GM21515 (cell line): ENCODE results near the gene HBD.
A peak's percentile ranks its signal among the peaks of the same experiment; 100 is the strongest.
"Not testable (repeated sequence)": the region's sequence is repeated elsewhere in the genome, so short reads cannot be mapped to it uniquely, and the experiment has no call there.

ENCODE experiments used
- ATAC-seq: cut with Tn5 transposase; IDR thresholded peaks from one replicate; pipeline ENCODE4 v1.9.1; 2021; ENCODE audit not compliant: unreplicated experiment

HBD gene

GRCh38 chr11:5253440-5253839 lies 19.2 kb upstream of the HBD start:
- ATAC-seq = not testable (repeated sequence)

- no peak for ATAC-seq
Observed at GRCh38 chr11:5252919-5253265, 18.6 kb upstream of the HBD start.

GRCh38 chr11:5252192-5252918 lies 18.1 kb upstream of the HBD start:
- ATAC-seq = no peak

- ATAC-seq = no peak
Observed at GRCh38 chr11:5251746-5252145, 17.5 kb upstream of the HBD start.

- ATAC-seq = no peak
Observed at GRCh38 chr11:5250543-5251204, 16.4 kb upstream of the HBD start.

- ATAC-seq = not testable (repeated sequence)
Observed at GRCh38 chr11:5249807-5250396, 15.6 kb upstream of the HBD start, which contains the start of gene HBG1. Gene HBG1, minus strand, starts transcription at chr11:5249857. Its CDS starts 53 bp downstream, at chr11:5249804.

GRCh38 chr11:5248498-5248897 lies 14.2 kb upstream of the HBD start:
- not testable (repeated sequence) for ATAC-seq

GRCh38 chr11:5247472-5248192 lies 13.3 kb upstream of the HBD start:
- no peak for ATAC-seq

- ATAC-seq = no peak
Observed at GRCh38 chr11:5246772-5247471, 12.6 kb upstream of the HBD start.

- no peak for ATAC-seq
Observed at GRCh38 chr11:5245155-5245554, 10.9 kb upstream of the HBD start.

GRCh38 chr11:5243816-5244180 lies 9.5 kb upstream of the HBD start:
- no peak for ATAC-seq

- peak; percentile 52 for ATAC-seq
Observed at GRCh38 chr11:5242933-5243815, 8.9 kb upstream of the HBD start.

- no peak for ATAC-seq
Observed at GRCh38 chr11:5242208-5242607, 7.9 kb upstream of the HBD start.

GRCh38 chr11:5241458-5241857 lies 7.2 kb upstream of the HBD start:
- no peak for ATAC-seq

GRCh38 chr11:5240458-5240857 lies 6.2 kb upstream of the HBD start:
- no peak for ATAC-seq

- ATAC-seq = no peak
Observed at GRCh38 chr11:5240056-5240455, 5.8 kb upstream of the HBD start.

GRCh38 chr11:5239046-5239445 lies 4.8 kb upstream of the HBD start:
- ATAC-seq = no peak

GRCh38 chr11:5238486-5238885 lies 4.2 kb upstream of the HBD start:
- no peak for ATAC-seq

GRCh38 chr11:5237420-5237819 lies 3.1 kb upstream of the HBD start:
- no peak for ATAC-seq
